Ishikawa (cell line): ENCODE results near the gene COL23A1.

Experiments
- CEBPB ChIP-seq: IDR thresholded peaks from 2 replicates; pipeline ENCODE4 v1.6.1; 2012
- EP300 ChIP-seq: IDR thresholded peaks from 2 replicates; pipeline ENCODE4 v1.6.1; 2012; ENCODE audit warnings: borderline replicate concordance
- REST ChIP-seq: IDR thresholded peaks from 2 replicates; pipeline ENCODE4 v1.6.1; 2012; ENCODE audit warnings: low read depth, mild to moderate bottlenecking
- TAF1 ChIP-seq: IDR thresholded peaks from 2 replicates; pipeline ENCODE4 v1.6.1; 2012; ENCODE audit warnings: low read depth, mild to moderate bottlenecking

GRCh38 chr5:178328826-178329730, 261.1 kb downstream of the COL23A1 start:
- TF ChIP-seq TAF1 (no peak), EP300 (no peak), CEBPB (no peak), REST (no peak)
